Endothelial cell of umbilical vein (primary cell): ENCODE measurements around the gene FLT4. TPM values are rescaled to one million over a fixed set of nuclear protein-coding genes. Genes with fewer than 3 reads are reported as not detected.

ENCODE experiments used
- BruUV-seq: library from RNA; stranded (reverse); fragments of 400-500 nt; replicated peaks from 2 replicates; lab custom pipeline; 2021; lab: Mats Ljungman, UMichigan
- CTCF ChIA-PET: fragments of 300-600, 350-600 bp; sonication (Branson Sonifier 250); formaldehyde crosslinking; loops from one replicate; lab custom pipeline; 2021; ENCODE audit warnings: antibody characterized with exemption, inconsistent platforms; lab: Charles Lee
- POLR2A ChIA-PET: fragments of 300-600, 350-600 bp; sonication (Branson Sonifier 250); formaldehyde crosslinking; loops from one replicate; lab custom pipeline; 2021; ENCODE audit warnings: antibody characterized with exemption, inconsistent platforms; lab: Charles Lee
- DNase-seq: peaks from one replicate; pipeline ENCODE4 v3.0.0-alpha.2; 2011; ENCODE audit warnings: low read depth, low spot score
- FAIRE-seq: peaks from 2 replicates; lab custom pipeline; 2011; peaks lifted over from hg19 to GRCh38; lab: Jason Lieb, UNC
- H2AFZ ChIP-seq: 2 replicates; pipeline ENCODE4 v1.6.0; 2012; ENCODE audit warnings: low read depth, low read length, control low read depth, inconsistent platforms
- H3K27ac ChIP-seq: 2 replicates; pipeline ENCODE4 v1.5.1; 2011; ENCODE audit warnings: low read depth, mild to moderate bottlenecking, control low read depth, low read length, moderate library complexity; ENCODE audit not compliant: insufficient read depth
- H3K27me3 ChIP-seq, 2 experiments: 2 replicates each; pipeline versions ENCODE4 v1.6.0 to v1.6.1; 2011; ENCODE audit warnings: low read length in 2 of 2, mixed read lengths in 1 of 2; ENCODE audit not compliant: control insufficient read depth in 2 of 2, insufficient read depth in 2 of 2
- H3K36me3 ChIP-seq, 2 experiments: 2 replicates in 1 of 2; 3 replicates in 1 of 2; pipeline ENCODE4 v1.5.1; 2011; ENCODE audit warnings: low read length in 2 of 2, mild to moderate bottlenecking in 1 of 2, moderate library complexity in 1 of 2; ENCODE audit not compliant: control insufficient read depth in 2 of 2, insufficient read depth in 2 of 2; ENCODE audit errors: extremely low read depth in 1 of 2
- H3K4me1 ChIP-seq: 3 replicates; pipeline ENCODE4 v1.5.1; 2011; ENCODE audit warnings: mild to moderate bottlenecking, low read length; ENCODE audit not compliant: control insufficient read depth, insufficient read depth; ENCODE audit errors: extremely low read depth
- H3K4me2 ChIP-seq: 2 replicates; pipeline ENCODE4 v1.6.1; 2011; ENCODE audit warnings: low read length, control low read depth, mixed read lengths; ENCODE audit not compliant: insufficient read depth
- H3K4me3 ChIP-seq, 3 experiments: fragments of 200-600 bp in 1 of 3; sonication (generic), shearing (Covaris generic) in 1 of 3; replicated peaks in 1 of 3; 2 replicates each; pipeline ENCODE4 v1.5.1; 2011 to 2016; ENCODE audit warnings: control low read depth in 3 of 3, low read length in 3 of 3, mild to moderate bottlenecking in 2 of 3, inconsistent platforms in 1 of 3, low read depth in 1 of 3, moderate library complexity in 1 of 3; ENCODE audit not compliant: insufficient read depth in 1 of 3
- H3K79me2 ChIP-seq: 2 replicates; pipeline ENCODE4 v1.6.0; 2012; ENCODE audit warnings: low read length, inconsistent platforms; ENCODE audit not compliant: control insufficient read depth, insufficient read depth
- H3K9ac ChIP-seq: replicated peaks from 2 replicates; pipeline ENCODE3; 2011; ENCODE audit warnings: low read length, control low read depth; ENCODE audit not compliant: insufficient read depth; ENCODE audit errors: extremely low read depth
- H3K9me1 ChIP-seq: replicated peaks from 3 replicates; pipeline ENCODE4 v1.6.0; 2011; ENCODE audit warnings: mild to moderate bottlenecking, low read length; ENCODE audit not compliant: control insufficient read depth, insufficient read depth; ENCODE audit errors: extremely low read depth
- H3K9me3 ChIP-seq: replicated peaks from 2 replicates; pipeline ENCODE4 v1.5.1; 2012; ENCODE audit warnings: low read length, inconsistent platforms; ENCODE audit not compliant: control insufficient read depth, insufficient read depth
- H4K20me1 ChIP-seq: replicated peaks from 2 replicates; pipeline ENCODE3; 2011; ENCODE audit warnings: mild to moderate bottlenecking, low read length; ENCODE audit not compliant: control insufficient read depth, insufficient read depth; ENCODE audit errors: extremely low read depth
- CTCF ChIP-seq, 2 donors: IDR thresholded peaks; 1 replicate in 1 of 2; 2 replicates in 1 of 2; pipeline ENCODE4 v1.5.1; 2011; ENCODE audit warnings: low read length in 2 of 2, mild to moderate bottlenecking in 2 of 2, moderate library complexity in 2 of 2, control low read depth in 1 of 2, inconsistent platforms in 1 of 2, low read depth in 1 of 2; ENCODE audit not compliant: insufficient read depth in 1 of 2; ENCODE audit errors: extremely low read depth in 1 of 2
- EZH2 ChIP-seq: IDR thresholded peaks from 2 replicates; pipeline ENCODE4 v1.6.1; 2012; ENCODE audit warnings: borderline replicate concordance, low read depth, mild to moderate bottlenecking, moderate library complexity, low read length, inconsistent platforms; ENCODE audit not compliant: severe bottlenecking
- GATA2 ChIP-seq: IDR thresholded peaks from 2 replicates; pipeline ENCODE4 v1.7.0; 2011; ENCODE audit warnings: low read depth, mild to moderate bottlenecking, moderate library complexity, mixed read lengths, low read length; ENCODE audit not compliant: insufficient read length, insufficient read depth
- JUN ChIP-seq: IDR thresholded peaks from 2 replicates; pipeline ENCODE4 v1.6.1; 2011; ENCODE audit warnings: borderline replicate concordance, low read depth; ENCODE audit not compliant: insufficient read length, insufficient read depth
- MAX ChIP-seq: IDR thresholded peaks from 2 replicates; pipeline ENCODE4 v1.6.1; 2011; ENCODE audit not compliant: insufficient read depth, insufficient read length
- MYC ChIP-seq: IDR thresholded peaks from one replicate; pipeline ENCODE4 v1.6.1; 2011; ENCODE audit warnings: mild to moderate bottlenecking, low read depth, low read length
- POLR2A ChIP-seq: IDR thresholded peaks from 2 replicates; pipeline ENCODE4 v1.6.1; 2012; ENCODE audit warnings: low read depth, mild to moderate bottlenecking, control low read depth, low read length
- POLR2AphosphoS5 ChIP-seq: IDR thresholded peaks from 2 replicates; pipeline ENCODE4 v1.6.1; 2012; ENCODE audit warnings: low read depth, mild to moderate bottlenecking, control low read depth, low read length, moderate library complexity; ENCODE audit not compliant: insufficient read depth
- dilution Hi-C: fragments of 300-500 bp; cut with MboI; formaldehyde crosslinking; loops from one replicate; pipeline ENCODE4 v1.15.0; 2019; ENCODE audit warnings: low sequenced_read_pairs; ENCODE audit not compliant: extremely low pct_ligation_motif_present
- intact Hi-C: fragments of 100-400 bp; cut with micrococcal nuclease; formaldehyde crosslinking; loops from one replicate; pipeline ENCODE4 v1.10.0; 2022
- polyA plus RNA-seq, 4 experiments: library from polyadenylated mRNA; depleted of rRNA in 3 of 4; stranded (reverse) in 3 of 4; unstranded in 1 of 4; fragments of >200 nt; gene quantifications; 2 replicates each; pipeline versions ENCODE4 v1.2.1 to v1.2.3, GENCODE V29; 2011 to 2012; ENCODE audit warnings: missing spikeins in 1 of 4
- total RNA-seq: library from RNA; stranded (reverse); gene quantifications from 2 replicates; pipeline ENCODE4 v1.2.3, GENCODE V29; 2021

Gene FLT4
- total and polyA plus RNA-seq, 2 donors (not counting 3 experiments of a cell fraction or from before 2014, with no cell fraction given): 44.4 to 71.5 TPM

GRCh38 chr5:180652346-180652745 is 2.9 kb upstream of the FLT4 start:
- peaks cover 5% of the 10 kb centered on the region for H3K4me1 ChIP-seq
- DNase-seq (no peak), FAIRE-seq (no peak)
- no peak for TF ChIP-seq JUN
- TF ChIP-seq CTCF (IDR thresholded peaks at IDR 0.05; ENCODE audit: extremely low read depth in 1 of 2, insufficient read depth in 1 of 2, low read depth in 1 of 2, low read length in 2 of 2): no peak
- no peak for TF ChIP-seq GATA2
- no peak for TF ChIP-seq EZH2
- TF ChIP-seq MYC: no peak
- no peak for TF ChIP-seq POLR2AphosphoS5
- no peak for TF ChIP-seq POLR2A
- no peak for TF ChIP-seq MAX
- ChIA-PET CTCF (interaction anchor here (1.0 to 1.7 kb wide), 3 partner anchors 17 to 46 kb away, joined by 3 to 6 read pairs (median 3); no protein-coding TSS in a partner anchor), POLR2A (no interaction called here)
- no peak overlapping the region for H3K27ac ChIP-seq
- H3K9ac ChIP-seq: no peak overlapping the region
- H3K36me3 ChIP-seq: no peaks in the 10 kb centered on the region
- H2AFZ ChIP-seq: no peak overlapping the region
- H3K4me2 ChIP-seq: no peak overlapping the region
- H3K79me2 ChIP-seq: no peaks in the 10 kb centered on the region
- H4K20me1 ChIP-seq: no peaks in the 10 kb centered on the region
- peaks cover 3 to 13% of the 10 kb centered on the region in 2 experiments for H3K27me3 ChIP-seq
- H3K4me3 ChIP-seq: no peak overlapping the region
- no peaks in the 10 kb centered on the region for H3K9me1 ChIP-seq
- BruUV-seq: no TSS peak
- no peaks in the 10 kb centered on the region for H3K9me3 ChIP-seq
- dilution Hi-C loops: no loop called here
- intact Hi-C loops: no loop called here
